Activated CD4-positive, alpha-beta T cell treated with anti-CD3 and anti-CD28 coated beads, Interleukin-2, amount 50 U/mL, for 16 hours (primary cell): ENCODE measurements around the gene RYR1.
"Not testable (repeated sequence)": the region's sequence is repeated elsewhere in the genome, so short reads cannot be mapped to it uniquely, and the experiment has no call there.

Source experiments
- DNase-seq: peaks from one replicate; pipeline ENCODE4 v3.0.0-alpha.2; 2020

RYR1 gene

GRCh38 chr19:38544569-38545315, 111.3 kb downstream of the RYR1 start:
- no peak for DNase-seq

DNA sequence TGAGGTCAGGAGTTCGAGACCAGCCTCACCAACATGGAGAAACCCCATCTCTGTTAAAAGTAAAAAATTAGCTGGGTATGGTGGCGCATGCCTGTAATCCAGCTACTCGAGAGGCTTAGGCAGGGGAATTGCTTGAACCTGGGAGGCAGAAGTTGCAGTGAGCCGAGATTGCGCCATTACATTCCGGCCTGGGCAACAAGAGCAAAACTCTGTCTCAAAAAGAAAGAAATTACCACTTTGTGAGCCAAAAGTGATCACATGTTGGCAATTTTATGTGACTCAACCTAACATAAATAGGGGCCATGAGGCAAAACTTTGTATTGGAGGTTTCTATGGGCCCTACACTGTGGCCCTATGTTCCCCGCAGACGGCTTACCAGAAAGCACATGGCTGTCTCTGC, 112.1 kb downstream of the RYR1 start:
- no peak for DNase-seq

GRCh38 chr19:38547421-38547820, 113.9 kb downstream of the RYR1 start:
- DNase-seq = no peak

GRCh38 chr19:38549061-38549460, 115.6 kb downstream of the RYR1 start:
- DNase-seq = no peak

DNA sequence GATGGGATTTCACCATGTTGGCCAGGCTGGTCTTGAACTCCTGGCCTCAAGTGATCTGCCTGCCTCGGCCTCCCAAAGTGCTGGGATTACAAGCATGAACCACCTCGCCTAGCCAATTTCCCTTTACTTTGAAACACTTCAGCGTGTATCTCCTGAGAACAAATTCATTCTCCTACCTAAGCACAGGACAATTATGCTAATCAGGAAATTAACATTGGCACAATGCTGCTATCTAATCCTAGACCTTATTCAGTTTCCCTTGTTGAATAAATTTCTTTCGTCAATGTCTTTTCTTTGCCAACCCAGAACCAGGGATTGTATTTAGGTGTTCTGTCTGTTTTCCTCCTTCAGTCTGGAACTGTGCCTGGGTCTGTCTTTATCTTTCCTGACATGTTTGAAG, 116.5 kb downstream of the RYR1 start:
- no peak for DNase-seq

GRCh38 chr19:38550376-38550775, 116.9 kb downstream of the RYR1 start:
- DNase-seq = no peak

GRCh38 chr19:38551450-38551813, 117.9 kb downstream of the RYR1 start:
- DNase-seq = peak; percentile 70

GRCh38 chr19:38553239-38553638, 119.7 kb downstream of the RYR1 start:
- DNase-seq = not testable (repeated sequence)

GRCh38 chr19:38554676-38555141, 121.2 kb downstream of the RYR1 start:
- DNase-seq = no peak

DNA sequence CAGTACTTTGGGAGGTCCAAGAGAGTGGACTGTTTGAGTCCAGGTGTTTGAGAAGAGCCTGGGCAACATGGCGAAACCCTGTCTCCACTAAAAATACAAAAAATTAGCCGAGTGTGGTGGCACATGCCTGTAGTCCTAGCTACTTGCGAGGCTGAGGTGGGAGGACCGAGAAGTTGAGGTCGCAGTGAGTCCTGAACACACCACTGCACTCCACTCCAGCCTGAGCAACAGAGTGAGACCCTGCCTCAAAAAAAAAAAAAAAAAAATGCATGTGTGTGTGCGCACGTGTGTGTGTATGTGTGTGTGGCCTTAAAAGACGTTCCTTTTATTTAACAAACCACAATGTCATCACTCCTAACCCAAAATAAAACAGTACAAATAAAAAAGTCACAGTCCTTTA, 121.7 kb downstream of the RYR1 start:
- no peak for DNase-seq

DNA sequence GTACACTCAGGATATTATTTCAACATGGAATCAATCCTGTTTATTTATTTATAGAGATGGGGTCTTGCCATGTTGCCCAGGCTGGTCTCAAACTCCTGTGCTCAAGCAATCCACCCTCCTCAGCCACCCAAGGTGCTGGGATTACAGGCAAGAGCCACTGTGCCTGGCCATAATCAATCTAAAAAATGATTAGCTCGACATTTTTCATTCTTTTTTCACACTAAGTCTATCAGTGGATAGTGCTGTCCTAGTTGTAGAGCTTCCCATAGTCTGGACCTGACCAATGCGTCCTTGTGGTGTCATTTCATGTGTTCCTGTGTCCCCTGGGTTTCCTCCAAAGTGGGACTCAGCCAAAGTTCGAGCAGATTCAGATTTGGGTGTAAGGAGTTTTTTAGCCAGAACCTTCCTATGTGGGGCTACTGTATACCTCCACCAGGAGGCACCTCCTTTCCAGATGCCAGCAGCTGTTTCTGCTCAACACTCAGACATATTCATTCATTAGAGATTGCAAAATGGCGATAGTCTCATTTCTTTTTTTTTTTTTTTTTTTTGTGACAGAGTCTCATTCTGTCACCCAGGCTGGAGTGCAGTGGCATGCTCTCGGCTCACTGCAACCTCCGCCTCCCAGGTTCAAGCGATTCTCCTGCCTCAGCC, 123.2 kb downstream of the RYR1 start:
- no peak for DNase-seq

GRCh38 chr19:38557205-38557799, 123.8 kb downstream of the RYR1 start:
- peak; percentile 84 for DNase-seq

DNA sequence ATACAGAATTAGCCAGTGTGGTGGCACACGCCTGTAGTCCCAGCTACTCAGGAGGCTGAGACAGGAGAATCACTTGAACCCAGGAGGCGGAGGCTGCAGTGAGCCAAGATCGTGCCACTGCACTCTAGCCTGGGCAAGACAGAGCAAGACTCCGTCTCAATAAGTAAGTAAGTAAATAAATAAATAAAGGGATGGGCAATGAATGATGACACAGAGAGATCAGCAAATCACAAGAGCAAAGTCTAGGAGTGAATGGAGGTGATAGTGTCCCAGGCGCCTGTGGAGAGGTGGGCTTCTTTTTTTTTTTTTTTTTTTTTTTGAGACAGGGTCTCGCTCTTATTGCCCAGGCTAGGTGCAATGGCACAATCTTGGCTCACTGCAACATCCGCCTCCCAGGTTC, 125.4 kb downstream of the RYR1 start:
- DNase-seq = not testable (repeated sequence)

GRCh38 chr19:38559428-38560401, 126.2 kb downstream of the RYR1 start:
- peak; percentile 93 for DNase-seq

DNA sequence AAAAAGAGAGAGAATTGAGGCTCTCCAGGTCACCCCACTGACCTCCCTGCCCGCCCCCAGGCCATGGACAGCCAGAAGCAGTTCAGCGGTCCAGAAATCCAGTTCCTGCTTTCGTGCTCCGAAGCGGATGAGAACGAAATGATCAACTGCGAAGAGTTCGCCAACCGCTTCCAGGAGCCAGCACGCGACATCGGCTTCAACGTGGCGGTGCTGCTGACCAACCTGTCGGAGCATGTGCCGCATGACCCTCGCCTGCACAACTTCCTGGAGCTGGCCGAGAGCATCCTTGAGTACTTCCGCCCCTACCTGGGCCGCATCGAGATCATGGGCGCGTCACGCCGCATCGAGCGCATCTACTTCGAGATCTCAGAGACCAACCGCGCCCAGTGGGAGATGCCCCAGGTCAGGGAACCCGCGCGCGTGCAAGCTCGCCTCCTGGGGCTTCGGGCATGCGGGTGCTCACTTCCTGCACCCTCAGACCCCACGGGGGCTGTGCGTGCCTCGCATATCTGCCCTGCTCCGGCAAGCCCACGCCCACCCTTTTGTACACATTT, 127.6 kb downstream of the RYR1 start:
- DNase-seq = no peak

- DNase-seq = no peak
These were observed 128.2 kb downstream of the RYR1 start for GRCh38 chr19:38561658-38562057.

DNA sequence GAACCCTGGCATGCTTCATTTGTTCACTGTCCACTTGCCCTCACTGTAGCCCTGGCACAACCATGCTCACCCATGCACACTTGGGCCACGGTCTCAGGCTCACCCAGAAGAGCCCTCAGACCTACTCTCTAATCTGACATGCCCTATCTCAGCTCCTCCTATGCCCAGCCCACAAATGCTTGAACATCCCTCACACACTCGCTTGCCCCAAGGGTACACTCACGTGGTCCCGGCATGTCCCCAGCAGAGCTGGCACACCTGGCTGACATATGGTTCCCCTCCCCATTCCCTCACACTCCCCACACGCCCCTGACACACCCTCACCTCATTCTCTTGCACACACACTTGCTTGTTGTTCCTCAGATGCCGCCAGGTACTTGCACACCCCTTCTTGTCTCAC, 128.6 kb downstream of the RYR1 start:
- DNase-seq = no peak

GRCh38 chr19:38563475-38563874, 130.0 kb downstream of the RYR1 start:
- DNase-seq = no peak

DNA sequence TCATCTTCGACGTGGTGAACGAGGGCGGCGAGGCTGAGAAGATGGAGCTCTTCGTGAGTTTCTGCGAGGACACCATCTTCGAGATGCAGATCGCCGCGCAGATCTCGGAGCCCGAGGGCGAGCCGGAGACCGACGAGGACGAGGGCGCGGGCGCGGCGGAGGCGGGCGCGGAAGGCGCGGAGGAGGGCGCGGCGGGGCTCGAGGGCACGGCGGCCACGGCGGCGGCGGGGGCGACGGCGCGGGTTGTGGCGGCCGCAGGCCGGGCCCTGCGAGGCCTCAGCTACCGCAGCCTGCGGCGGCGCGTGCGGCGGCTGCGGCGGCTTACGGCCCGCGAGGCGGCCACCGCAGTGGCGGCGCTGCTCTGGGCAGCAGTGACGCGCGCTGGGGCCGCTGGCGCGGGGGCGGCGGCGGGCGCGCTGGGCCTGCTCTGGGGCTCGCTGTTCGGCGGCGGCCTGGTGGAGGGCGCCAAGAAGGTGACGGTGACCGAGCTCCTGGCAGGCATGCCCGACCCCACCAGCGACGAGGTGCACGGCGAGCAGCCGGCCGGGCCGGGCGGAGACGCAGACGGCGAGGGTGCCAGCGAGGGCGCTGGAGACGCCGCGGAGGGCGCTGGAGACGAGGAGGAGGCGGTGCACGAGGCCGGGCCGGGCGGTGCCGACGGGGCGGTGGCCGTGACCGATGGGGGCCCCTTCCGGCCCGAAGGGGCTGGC, 131.6 kb downstream of the RYR1 start:
- DNase-seq = no peak

DNA sequence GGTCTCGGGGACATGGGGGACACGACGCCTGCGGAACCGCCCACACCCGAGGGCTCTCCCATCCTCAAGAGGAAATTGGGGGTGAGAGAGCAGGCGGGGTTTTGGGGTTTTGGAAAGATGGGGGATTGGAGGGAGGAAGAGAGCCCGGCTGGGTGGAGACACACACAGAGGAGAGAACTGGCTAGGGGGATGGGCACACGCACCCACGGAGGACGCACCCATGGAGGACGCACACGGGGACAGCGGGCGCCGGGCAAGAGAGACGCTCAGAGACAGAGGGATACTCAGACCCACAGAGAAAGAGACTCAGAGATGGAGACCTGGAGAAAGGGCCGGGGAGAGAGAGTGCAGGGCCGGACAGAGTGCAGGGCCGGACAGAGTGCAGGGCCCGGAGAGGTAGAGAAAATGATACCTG, 132.2 kb downstream of the RYR1 start:
- no peak for DNase-seq

- no peak for DNase-seq
These were observed 136.0 kb downstream of the RYR1 start for GRCh38 chr19:38569368-38569983.

GRCh38 chr19:38571682-38572081, 138.2 kb downstream of the RYR1 start:
- no peak for DNase-seq
